Activated CD4-positive, alpha-beta T cell treated with anti-CD3 and anti-CD28 coated beads, Interleukin-2, amount 50 U/mL, for 24 hours (primary cell): ENCODE results near the gene CRACR2A.

Experiments
- DNase-seq, 2 donors: peaks; one replicate each; pipeline ENCODE4 v3.0.0-alpha.2; 2020; ENCODE audit warnings: low read depth in 1 of 2, low spot score in 1 of 2

The CRACR2A gene

DNA sequence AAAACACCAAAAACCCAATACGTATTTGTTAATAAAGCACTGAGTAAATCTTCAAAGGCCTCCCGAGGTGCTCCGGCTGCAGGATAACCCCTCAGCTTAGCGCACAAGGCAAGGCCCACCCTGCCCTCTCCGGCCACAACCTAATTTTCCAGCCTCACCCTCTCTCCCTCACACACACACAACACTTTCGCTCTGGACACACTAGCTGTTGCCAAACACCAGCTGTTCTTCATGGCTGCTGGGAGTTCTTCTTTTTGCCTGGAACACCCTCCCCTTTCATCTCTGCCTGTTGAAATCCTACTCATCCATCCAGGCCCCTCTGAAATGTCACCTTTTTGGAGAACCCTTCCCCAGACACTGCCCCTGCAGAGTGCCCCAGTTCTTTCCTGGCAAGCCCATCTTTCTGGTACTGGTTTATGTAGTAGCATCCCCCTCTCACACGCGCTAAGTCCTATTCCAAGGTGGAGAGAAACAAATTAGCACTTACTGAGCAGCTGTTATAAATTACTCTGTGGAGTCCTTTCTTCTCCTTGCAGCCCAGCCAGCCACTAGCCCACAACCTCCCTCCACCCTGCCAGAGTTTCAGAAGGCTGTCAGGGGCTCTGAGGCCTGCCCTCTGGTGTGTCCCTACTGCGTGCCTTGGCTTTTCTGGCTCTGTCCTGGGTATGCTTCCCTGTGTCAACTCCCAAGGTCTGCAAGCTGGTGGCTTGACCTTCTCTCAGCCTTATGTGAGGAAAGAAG lies 805 bp upstream of the CRACR2A start:
- DNase-seq: no peak

DNA sequence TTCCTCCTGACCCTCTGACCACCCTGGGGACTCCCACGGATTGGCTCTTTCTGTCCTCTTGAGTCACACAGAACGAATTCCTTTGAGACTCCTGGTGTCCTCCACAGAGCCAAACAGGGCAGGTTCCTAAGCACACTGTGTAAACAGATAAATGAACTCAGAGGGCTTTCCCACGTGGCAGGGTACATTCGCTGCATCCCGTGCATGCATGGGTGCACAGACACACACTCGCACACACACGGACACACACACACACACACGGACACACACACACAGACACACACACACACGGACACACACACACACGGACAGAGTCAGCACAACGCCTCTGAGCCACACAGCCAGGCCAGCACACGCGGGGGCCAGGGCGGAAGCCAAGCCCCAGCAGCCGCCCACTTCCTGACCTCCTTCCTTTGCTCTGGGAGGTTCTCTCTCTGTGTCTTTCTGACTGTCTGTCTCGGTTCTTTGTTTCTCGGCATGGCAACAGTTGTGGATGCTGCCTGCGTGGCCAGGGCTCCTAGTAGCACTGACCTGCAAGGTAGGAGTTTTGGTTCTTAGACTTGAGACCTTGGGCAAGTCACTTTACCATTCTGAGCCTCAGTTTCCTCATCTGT lies 706 bp downstream of the CRACR2A start:
- DNase-seq: peak; percentile 41 to 49

DNA sequence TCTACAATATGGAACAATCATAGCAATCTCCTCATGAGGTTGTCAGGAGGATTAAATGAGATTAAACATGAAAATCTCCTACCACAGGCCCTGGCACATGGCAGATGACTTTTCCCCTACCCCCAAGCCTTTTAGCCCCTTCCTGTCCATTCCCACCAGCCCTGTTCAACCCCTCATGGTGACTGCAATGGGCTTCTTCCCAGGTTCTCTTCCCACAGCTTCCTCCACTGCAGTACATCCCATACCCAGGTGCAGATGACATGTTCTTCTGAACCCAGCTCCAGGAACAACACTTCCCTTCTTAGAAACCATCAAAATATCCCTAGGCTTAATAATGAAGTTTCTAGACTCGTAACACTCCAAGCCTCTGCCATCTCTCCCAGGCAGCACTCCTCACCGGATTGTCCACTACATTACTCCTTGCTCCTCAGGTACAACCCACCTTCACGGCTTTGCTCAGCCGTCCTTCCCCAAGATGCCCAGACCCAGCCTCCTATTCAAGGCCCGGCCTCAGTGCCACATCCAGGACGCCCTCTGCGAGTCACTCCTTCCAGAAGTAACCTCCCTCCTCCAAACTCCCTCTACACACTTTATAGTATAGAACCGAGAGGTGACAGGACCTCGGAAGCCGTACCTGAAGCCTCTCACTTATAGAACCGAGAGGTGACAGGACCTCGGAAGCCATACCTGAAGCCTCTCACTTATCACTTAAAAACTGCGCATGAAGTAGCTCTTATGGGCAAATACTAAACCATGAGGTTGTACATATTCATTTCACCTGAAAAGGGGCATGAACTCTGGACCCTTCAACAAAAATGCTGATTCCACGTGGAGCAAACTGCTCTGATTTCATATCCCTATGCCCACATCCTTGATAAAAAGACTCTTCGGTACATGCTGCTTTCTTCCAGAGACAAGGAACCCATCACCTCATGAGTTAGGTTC lies 1.5 kb downstream of the CRACR2A start:
- DNase-seq: no peak

DNA sequence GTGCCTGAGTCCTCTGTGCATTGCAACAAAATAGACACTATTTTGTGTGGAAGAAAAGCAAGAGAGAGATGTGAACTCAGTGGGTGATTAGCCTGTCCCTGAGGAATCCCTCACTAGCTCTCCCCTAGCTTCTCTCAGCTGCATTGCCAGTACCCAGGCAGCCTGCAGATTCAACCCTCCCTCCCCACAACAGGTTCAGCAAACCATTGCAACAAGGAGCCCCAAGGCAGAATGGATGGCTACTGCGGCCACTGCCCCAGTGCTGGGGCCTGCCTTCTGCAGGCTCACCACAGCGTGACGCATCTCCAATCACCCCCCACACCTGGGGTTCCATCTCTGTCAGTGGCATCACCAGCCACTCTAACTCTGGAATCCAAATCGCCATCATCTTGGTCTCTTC lies 2.3 kb downstream of the CRACR2A start:
- DNase-seq: no peak

DNA sequence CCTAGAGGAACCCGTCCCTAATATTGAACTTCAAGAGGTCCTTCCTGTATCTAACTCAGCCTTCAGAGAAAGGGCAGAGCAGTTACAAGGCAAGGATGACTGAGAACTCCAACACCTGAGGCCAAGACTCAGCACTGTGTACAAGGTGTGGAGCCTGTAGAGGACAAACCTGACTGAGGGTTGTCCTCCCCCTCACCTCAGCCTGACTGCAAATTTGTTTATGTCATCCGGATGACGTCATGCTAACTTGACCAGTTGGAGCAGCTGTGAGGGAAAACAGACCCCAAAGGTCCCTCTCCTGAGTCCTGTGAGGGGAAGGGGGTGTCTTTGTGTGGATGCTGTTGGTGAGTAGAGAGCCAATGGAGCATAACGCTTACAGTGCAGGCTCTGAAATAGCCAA lies 4.3 kb downstream of the CRACR2A start:
- no peak for DNase-seq

DNA sequence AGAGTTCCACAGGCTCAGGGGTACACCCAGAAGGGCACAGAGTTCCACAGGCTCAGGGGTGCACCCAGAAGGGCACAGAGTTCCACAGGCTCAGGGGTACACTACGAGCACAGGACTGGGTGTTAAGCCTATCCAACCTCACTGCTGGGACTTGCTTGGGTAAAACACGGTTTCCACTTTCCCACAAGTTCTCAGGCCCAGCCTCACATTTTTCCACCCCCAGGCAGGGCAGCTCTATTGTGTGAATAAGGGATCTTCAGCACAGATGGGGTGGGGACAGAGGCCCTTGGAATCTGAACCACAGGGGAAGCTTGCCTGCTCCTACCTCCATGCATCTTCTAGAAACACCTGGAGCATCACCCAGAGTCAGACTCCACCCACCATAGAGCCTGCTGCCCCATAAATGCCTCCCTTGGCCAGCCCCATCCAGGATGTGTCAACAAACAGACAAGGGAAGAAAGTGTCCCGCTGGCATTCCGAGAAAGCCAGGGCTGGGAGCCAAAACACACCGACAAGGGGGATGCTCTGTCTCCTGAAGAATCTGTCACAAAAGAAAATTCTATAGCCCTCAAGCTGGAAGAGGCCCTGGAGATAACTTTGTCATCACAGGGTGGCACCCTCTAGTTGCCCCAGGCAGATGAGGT lies 4.8 kb downstream of the CRACR2A start:
- no peak for DNase-seq

DNA sequence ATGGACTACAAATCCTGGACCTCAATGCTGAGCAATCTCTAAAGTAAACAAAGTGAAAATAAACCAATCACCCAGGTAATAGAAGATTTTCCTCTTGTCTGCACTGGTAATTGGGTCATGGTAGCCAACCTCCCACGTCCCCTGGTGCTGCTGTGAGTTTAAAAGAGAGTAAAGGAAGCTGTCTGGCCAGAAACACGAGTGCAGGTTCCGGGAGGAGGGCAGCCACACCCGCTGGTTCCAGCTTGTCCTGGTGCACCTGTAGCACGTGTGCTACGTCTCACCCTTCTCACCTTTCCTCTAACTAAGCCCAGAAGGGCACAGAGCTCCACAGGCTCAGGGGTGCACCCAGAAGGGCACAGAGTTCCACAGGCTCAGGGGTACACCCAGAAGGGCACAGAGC lies 5.4 kb downstream of the CRACR2A start:
- DNase-seq: no peak

DNA sequence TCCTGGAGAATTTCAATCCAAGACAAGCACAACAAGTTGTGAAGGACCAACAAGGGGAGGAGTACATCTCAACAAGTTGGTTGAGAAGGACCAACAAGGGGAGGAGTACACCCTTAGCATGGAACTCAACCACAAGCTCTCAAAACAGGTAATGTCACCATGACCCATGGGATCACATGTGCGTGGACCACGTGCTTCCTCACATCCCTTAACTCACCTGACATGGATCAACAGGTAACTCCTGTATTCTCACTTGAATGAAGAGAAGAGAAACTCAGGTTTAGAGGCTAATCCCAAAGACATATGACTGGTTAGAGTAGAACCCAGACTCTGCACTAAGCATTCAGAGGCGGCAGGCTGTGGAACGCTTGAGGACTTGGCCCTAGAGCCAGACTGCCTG lies 6.2 kb downstream of the CRACR2A start:
- no peak for DNase-seq

DNA sequence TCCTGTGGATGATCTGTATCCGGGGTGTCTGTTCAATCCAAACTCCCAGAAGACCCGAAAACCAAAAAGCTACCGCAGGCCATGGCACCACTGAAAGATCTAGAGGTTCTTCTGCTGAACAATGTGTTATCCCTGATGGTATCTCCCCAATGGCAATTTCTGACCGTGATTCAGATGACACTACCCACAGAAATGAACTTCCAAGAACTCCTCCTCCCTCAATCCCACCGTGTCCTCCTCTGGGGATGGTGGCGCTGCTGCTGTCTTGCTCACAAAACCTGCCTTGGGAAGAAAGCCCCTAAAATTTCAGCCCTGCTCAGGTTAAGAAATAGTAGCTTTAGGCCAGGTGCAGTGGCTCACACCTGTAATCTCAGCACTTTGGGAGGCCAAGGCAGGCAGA lies 7.8 kb downstream of the CRACR2A start:
- no peak for DNase-seq

DNA sequence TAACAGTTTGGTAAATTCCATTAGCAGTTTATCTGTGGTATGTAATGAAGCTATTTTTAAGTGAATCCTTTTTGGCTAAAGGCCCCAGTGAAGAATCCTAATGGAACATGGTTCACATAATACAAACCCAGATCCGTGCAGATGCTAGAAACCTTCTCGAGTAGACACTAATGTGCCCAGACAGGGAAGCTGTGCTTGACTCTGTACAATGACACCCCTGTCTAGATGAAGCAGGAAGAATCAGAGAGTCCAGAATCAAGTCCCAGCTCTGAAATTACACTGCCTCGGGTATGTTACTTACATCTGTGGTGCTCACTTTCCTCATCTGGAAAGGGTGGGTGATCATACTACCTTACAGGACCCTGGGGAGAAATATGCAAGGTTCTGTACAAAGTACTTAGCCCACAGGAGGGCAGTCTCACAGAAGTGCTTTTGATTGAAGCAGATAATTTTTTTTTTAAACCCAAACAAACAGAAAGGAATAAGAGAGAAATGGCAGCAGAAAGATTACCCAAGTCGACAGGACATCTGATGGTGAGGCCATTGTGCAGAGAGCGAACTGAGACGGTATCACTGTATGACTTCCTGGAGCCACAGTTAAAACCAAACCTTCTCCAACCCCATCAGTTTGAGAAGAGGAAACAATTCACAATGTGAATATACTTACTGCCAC lies 8.5 kb downstream of the CRACR2A start:
- no peak for DNase-seq

DNA sequence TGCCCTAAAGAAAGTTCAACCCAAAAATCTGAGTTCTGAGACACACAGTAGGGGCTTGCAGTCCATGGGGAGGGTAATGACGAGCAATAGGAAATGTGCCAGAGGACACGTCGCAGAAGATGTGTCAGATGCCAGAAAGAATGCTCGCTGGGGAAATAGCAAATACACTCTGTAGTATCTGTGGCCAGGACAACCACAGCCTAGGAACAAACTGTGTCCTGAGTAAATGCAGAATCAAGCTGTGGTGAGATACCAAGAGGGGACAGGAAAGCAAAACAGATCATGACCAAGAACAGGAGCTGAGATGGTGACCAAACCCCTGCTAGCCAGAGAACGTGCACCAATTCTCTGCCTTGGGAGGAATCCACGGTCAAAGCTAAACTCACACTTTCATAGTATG lies 9.1 kb downstream of the CRACR2A start:
- no peak for DNase-seq

DNA sequence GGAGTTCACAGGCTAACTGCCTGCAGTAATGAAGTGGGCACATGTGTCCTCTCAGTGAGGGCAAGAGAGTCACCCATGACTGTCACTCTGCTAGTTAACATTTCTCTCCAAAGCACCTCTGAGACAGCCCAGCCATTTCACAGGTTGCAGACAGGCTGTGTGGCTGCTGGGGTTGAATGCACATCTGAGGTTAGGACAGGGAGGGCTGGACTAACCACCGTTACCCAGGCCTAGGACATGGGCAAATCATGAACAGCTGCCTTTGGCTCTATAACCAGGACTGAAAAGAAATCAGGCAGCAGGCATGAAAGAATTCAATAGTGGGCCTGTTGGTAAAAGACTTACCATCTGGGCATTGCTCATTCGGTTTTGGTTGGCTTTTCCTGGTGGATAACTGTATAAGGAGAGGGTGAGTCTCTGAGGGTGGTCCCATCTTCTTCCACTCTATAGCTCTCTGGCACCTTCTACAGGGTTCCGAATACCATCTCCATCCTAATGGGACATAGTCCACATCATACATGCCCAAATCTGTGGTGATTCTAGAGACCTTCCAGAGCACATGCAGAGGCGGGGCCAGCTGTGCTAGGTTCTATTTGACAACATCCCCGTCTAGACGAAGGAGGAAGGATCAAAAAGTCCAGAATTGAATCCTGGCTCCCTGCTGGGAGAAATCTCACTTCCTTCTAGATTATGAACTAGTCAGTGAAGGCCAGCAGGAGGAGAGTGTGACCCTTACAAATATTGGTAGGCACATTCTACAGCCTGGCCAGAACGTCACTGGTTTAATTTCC lies 10.8 kb downstream of the CRACR2A start:
- no peak for DNase-seq

DNA sequence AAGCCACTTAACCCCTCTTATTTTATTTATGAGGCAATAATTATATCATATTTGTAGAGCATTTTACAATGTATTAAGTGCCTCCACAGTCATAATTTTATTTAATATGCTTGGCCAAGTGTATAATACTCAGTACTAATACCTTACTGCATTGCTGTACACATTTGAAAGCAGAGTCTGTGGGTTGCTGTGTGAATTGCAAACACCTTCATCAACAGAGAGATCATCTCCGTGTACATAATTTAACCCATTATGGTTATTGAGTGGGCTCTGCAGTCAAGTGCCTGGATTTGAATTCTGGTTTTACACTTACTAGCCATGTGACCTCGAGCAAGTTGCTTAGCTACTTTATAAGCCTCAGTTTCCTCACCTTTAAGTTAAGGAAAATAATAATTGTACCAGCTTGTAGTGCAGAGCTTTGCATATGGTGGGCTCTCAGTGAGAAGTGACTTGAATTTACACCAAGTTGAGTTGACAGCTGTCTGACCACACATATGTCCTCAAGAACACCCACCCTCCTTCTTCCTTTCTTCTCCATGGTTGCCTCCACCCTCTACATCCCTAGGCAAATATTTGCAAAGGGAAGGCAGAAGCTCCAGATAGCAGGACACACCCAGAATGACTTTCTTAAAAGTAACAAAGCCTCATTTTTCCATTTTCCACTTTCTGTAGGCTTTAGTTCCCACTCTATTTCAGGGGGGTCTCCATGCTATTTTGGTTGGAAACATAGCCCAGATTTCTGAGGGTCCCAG lies 12.3 kb downstream of the CRACR2A start:
- no peak for DNase-seq

DNA sequence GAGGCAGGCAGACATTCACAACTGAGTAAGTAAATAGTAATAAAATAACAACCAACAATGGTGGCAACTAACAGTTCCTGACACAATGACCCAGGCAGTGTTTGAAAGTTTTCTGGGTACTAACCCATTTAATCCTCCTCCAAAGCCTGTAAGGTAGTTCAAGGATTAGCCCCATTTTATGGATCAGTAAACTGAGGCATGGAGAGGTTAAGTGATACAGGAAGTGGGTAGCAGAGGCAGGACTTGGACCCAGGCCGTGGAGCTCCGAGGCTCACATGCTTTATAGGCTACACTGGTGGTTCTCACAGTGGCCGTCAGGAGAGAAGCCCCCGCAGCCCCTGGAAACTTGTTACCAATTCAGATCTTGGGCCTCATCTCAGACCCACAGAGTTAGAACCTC lies 17.5 kb downstream of the CRACR2A start:
- DNase-seq: no peak

DNA sequence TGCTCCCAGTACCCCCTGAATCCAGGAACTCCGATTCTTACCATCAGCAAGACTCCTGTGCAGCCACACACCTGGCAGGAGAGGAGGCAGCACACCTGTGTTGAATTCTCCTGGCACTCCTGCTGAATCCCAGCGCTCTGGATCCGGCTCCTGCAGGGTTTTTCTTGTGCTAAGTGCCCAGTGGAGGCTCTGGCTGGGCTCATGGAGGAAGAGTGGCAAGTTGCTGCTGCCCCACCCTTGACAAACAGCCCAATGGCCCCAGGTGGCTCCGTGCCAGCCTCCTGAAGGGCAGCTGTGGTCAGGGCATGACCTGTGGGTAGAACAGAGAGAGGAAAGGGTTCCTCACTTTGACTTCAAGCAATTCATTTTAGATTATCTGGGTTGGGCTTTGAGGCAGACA lies 20.0 kb downstream of the CRACR2A start:
- DNase-seq: no peak

DNA sequence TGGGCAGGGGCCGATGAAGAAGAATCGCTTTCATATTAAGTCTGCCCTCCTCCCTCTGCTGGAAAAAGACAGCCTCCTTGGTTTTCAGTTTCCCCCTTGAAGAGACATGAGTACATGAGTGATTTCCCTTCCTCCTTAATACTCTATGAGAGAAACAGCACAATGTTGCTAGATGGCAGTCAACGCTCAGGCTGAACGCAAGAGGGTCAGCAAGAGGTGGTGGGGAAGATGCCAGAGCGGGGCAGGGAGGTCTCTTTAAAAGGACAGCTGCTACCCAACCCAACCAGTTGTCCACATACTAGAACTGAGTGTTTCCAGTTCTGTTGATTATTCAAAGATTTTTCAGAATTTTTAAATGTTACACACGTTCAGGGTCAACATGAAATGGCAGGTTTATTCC lies 22.8 kb downstream of the CRACR2A start:
- no peak for DNase-seq

DNA sequence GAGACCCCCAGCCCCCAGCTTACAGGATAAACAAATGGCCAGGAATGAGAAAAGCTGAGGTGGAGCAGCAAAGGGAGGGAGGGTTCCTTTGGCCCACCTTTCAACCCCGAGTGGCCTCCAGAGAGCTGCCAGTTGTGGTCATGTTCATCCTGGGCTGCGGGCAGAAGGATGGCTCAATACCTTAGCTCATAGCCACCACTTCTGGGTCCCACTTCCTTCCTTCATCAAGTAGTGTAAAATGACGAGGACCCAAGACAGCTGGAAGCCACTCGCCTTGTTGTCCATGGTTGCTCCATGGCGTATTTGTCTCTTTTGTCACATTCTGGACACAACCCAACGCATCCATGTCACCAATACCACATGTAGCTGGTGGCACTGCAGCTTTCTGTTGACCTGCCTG lies 24.2 kb downstream of the CRACR2A start:
- DNase-seq: no peak

DNA sequence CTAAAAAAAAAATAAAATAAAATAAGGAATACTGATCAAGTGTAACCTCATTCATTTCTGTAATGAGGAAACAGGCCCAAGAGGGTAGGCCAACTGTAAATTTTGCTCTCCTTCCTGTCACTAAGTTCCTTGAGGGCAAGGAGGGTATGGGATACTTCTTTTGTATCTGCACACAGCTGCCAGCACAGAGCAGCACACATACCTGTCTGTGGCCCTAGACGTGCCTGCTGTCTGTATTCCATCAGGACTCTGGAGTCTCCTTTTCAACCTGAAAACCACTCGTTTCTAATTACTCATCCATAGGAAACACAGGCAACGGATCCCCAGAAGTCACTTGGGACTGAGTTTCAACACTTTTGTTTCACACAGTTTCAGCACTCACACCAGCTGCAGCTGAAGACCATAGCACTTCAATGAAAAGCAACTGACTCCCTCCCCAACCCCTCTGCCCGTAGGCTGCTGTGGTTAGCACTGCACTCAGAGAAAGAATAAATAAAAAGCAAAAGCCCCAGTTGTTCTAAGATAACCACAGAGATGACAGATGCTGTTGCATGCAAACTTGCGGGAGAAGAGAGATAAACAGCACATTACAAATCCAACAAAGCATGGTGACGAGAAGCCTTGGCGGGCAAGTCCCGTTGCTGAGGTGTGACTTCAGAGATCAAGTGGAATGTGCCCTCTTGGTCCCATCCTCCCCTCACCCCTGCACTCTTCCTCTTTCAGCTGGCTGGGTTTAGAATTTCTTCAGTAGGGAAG lies 24.9 kb downstream of the CRACR2A start:
- no peak for DNase-seq

DNA sequence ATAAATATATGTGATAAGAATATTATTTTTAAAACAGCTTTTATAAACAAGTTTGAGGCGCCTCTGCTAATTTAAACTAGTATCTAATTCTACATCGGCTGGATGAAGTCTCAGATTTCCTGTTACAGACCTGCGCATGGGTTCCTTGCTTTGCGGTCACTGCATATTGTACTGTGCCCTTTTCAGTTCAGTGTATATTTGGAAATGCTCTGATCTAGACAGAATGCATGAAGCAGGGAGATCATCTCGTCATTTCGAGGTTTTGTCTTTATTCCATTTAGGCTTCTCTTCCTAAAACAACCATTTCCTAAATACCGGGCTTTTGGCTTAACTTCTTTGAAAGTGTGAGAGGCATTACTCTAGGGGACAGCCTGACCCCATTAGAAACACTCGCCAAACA lies 25.6 kb downstream of the CRACR2A start:
- no peak for DNase-seq
